T-helper 2 cell treated with Interferon-gamma antibody and Interleukin-4, amounts not matched to agents 5 μg/mL and 100 μg/mL, for 36 hours (primary cell): ENCODE measurements around the gene NGEF.
"Not testable (repeated sequence)": the region's sequence is repeated elsewhere in the genome, so short reads cannot be mapped to it uniquely, and the experiment has no call there.

Source experiments
- DNase-seq: peaks from one replicate; pipeline ENCODE4 v3.0.0; 2021; ENCODE audit warnings: low spot score
- H3K27ac Mint-ChIP-seq: one replicate; pipeline ENCODE4 v1.8.0; 2021; ENCODE audit warnings: mild to moderate bottlenecking, mixed read lengths
- H3K27me3 Mint-ChIP-seq: one replicate; pipeline ENCODE4 v1.8.0; 2021; ENCODE audit warnings: low read depth, mixed read lengths
- H3K36me3 Mint-ChIP-seq: one replicate; pipeline ENCODE4 v1.8.0; 2021; ENCODE audit warnings: low read depth, mixed read lengths
- H3K4me1 Mint-ChIP-seq: one replicate; pipeline ENCODE4 v1.8.0; 2021; ENCODE audit warnings: low read depth, mixed read lengths
- H3K4me3 Mint-ChIP-seq: one replicate; pipeline ENCODE4 v1.8.0; 2022; ENCODE audit warnings: mild to moderate bottlenecking, moderate library complexity, mixed read lengths
- H3K9me3 Mint-ChIP-seq: one replicate; pipeline ENCODE4 v1.8.0; 2021; ENCODE audit warnings: mixed read lengths

The NGEF gene

GRCh38 chr2:232870766-232871371, 142.2 kb downstream of the NGEF start:
- H3K4me3 Mint-ChIP-seq: no peak overlapping the region
- no peak overlapping the region for H3K27ac Mint-ChIP-seq
- no peak for DNase-seq
- H3K36me3 Mint-ChIP-seq: no peaks in the 10 kb centered on the region
- H3K9me3 Mint-ChIP-seq: no peaks in the 10 kb centered on the region
- H3K4me1 Mint-ChIP-seq: peaks cover 7% of the 10 kb centered on the region
- H3K27me3 Mint-ChIP-seq: peaks cover 7% of the 10 kb centered on the region

- H3K4me1 Mint-ChIP-seq: peaks cover 4% of the 10 kb centered on the region
- peaks cover 3% of the 10 kb centered on the region for H3K27me3 Mint-ChIP-seq
- H3K9me3 Mint-ChIP-seq: no peaks in the 10 kb centered on the region
- no peak within 1 kb of the TSS for H3K27ac Mint-ChIP-seq
- H3K4me3 Mint-ChIP-seq: no peak within 1 kb of the TSS
- no peak for DNase-seq
- H3K36me3 Mint-ChIP-seq: no peaks in the 10 kb centered on the region
Measured at GRCh38 chr2:232870018-232870765, 142.9 kb downstream of the NGEF start, which contains the start of gene SNORC. Gene SNORC, plus strand, starts transcription at chr2:232870264. Its CDS starts 78 bp downstream, at chr2:232870342.

- no peak for DNase-seq
- peaks cover 2% of the 10 kb centered on the region for H3K4me1 Mint-ChIP-seq
- H3K9me3 Mint-ChIP-seq: no peaks in the 10 kb centered on the region
- H3K36me3 Mint-ChIP-seq: no peaks in the 10 kb centered on the region
- H3K4me3 Mint-ChIP-seq: no peak overlapping the region
- no peak overlapping the region for H3K27ac Mint-ChIP-seq
- no peaks in the 10 kb centered on the region for H3K27me3 Mint-ChIP-seq
Measured at GRCh38 chr2:232869138-232870017, 143.7 kb downstream of the NGEF start.

- Mint-ChIP-seq H3K9me3 (no peaks in the 10 kb centered on the region), H3K36me3 (no peaks in the 10 kb centered on the region), H3K27me3 (no peaks in the 10 kb centered on the region), H3K27ac (no peak overlapping the region), H3K4me3 (no peak overlapping the region), H3K4me1 (no peaks in the 10 kb centered on the region)
- no peak for DNase-seq
Measured at GRCh38 chr2:232866104-232866503, 147.0 kb downstream of the NGEF start.

GRCh38 chr2:232865165-232865564, 147.9 kb downstream of the NGEF start:
- no peak for DNase-seq

GRCh38 chr2:232863996-232864395, 149.1 kb downstream of the NGEF start:
- H3K4me1 Mint-ChIP-seq: no peaks in the 10 kb centered on the region
- no peaks in the 10 kb centered on the region for H3K9me3 Mint-ChIP-seq
- peaks cover 4% of the 10 kb centered on the region for H3K36me3 Mint-ChIP-seq
- no peak for DNase-seq
- H3K27ac Mint-ChIP-seq: no peak overlapping the region
- no peak overlapping the region for H3K4me3 Mint-ChIP-seq
- no peaks in the 10 kb centered on the region for H3K27me3 Mint-ChIP-seq

More at GRCh38 chr2:232865165-232865564, 147.9 kb downstream of the NGEF start:
- H3K9me3 Mint-ChIP-seq: no peaks in the 10 kb centered on the region
- H3K27ac Mint-ChIP-seq: no peak overlapping the region
- no peaks in the 10 kb centered on the region for H3K36me3 Mint-ChIP-seq
- H3K4me1 Mint-ChIP-seq: no peaks in the 10 kb centered on the region
- no peak overlapping the region for H3K4me3 Mint-ChIP-seq
- no peaks in the 10 kb centered on the region for H3K27me3 Mint-ChIP-seq

- Mint-ChIP-seq H3K4me3 (no peak overlapping the region), H3K27me3 (no peaks in the 10 kb centered on the region), H3K36me3 (peaks cover 17% of the 10 kb centered on the region), H3K9me3 (no peaks in the 10 kb centered on the region), H3K4me1 (no peaks in the 10 kb centered on the region), H3K27ac (no peak overlapping the region)
- DNase-seq: no peak
Measured at GRCh38 chr2:232861353-232861752, 151.7 kb downstream of the NGEF start.

GRCh38 chr2:232860593-232861241, 152.3 kb downstream of the NGEF start:
- H3K4me1 Mint-ChIP-seq: no peaks in the 10 kb centered on the region
- peaks cover 20% of the 10 kb centered on the region for H3K36me3 Mint-ChIP-seq
- H3K9me3 Mint-ChIP-seq: no peaks in the 10 kb centered on the region
- no peak overlapping the region for H3K27ac Mint-ChIP-seq
- no peak overlapping the region for H3K4me3 Mint-ChIP-seq
- no peak for DNase-seq
- H3K27me3 Mint-ChIP-seq: no peaks in the 10 kb centered on the region

- Mint-ChIP-seq H3K9me3 (no peaks in the 10 kb centered on the region), H3K4me3 (no peak overlapping the region), H3K27me3 (no peaks in the 10 kb centered on the region), H3K36me3 (peaks cover 20% of the 10 kb centered on the region), H3K27ac (no peak overlapping the region), H3K4me1 (no peaks in the 10 kb centered on the region)
- no peak for DNase-seq
Measured at GRCh38 chr2:232859385-232859916, 153.6 kb downstream of the NGEF start.

GRCh38 chr2:232857158-232857563, 155.9 kb downstream of the NGEF start:
- H3K36me3 Mint-ChIP-seq: peaks cover 23% of the 10 kb centered on the region
- no peaks in the 10 kb centered on the region for H3K27me3 Mint-ChIP-seq
- H3K4me3 Mint-ChIP-seq: no peak overlapping the region
- H3K27ac Mint-ChIP-seq: no peak overlapping the region
- no peaks in the 10 kb centered on the region for H3K9me3 Mint-ChIP-seq
- no peak for DNase-seq
- peaks cover 3% of the 10 kb centered on the region for H3K4me1 Mint-ChIP-seq

- DNase-seq: no peak
- peaks cover 36% of the 10 kb centered on the region for H3K36me3 Mint-ChIP-seq
- no peaks in the 10 kb centered on the region for H3K9me3 Mint-ChIP-seq
- H3K27me3 Mint-ChIP-seq: no peaks in the 10 kb centered on the region
- H3K27ac Mint-ChIP-seq: no peak overlapping the region
- H3K4me1 Mint-ChIP-seq: peaks cover 3% of the 10 kb centered on the region
- H3K4me3 Mint-ChIP-seq: no peak overlapping the region
Measured at GRCh38 chr2:232854082-232854481, 159.0 kb downstream of the NGEF start.

- no peak for DNase-seq
- no peaks in the 10 kb centered on the region for H3K27me3 Mint-ChIP-seq
- peaks cover 3% of the 10 kb centered on the region for H3K4me1 Mint-ChIP-seq
- no peak overlapping the region for H3K4me3 Mint-ChIP-seq
- H3K36me3 Mint-ChIP-seq: peaks cover 43% of the 10 kb centered on the region
- no peaks in the 10 kb centered on the region for H3K9me3 Mint-ChIP-seq
- H3K27ac Mint-ChIP-seq: no peak overlapping the region
Measured at GRCh38 chr2:232852676-232853075, 160.4 kb downstream of the NGEF start.

- not testable (repeated sequence) for H3K4me3 Mint-ChIP-seq, H3K4me1 Mint-ChIP-seq, H3K9me3 Mint-ChIP-seq, H3K27me3 Mint-ChIP-seq, DNase-seq, H3K27ac Mint-ChIP-seq
- H3K36me3 Mint-ChIP-seq: peaks cover 44% of the 10 kb centered on the region
Measured at GRCh38 chr2:232852081-232852480, 161.0 kb downstream of the NGEF start.
